Dedifferentiated amniotic fluid mesenchymal stem cell (primary cell): ENCODE measurements around the gene CDH4.

Experiments used
- DNase-seq: peaks from one replicate; pipeline ENCODE4 v3.0.0-alpha.2; 2016; ENCODE audit errors: extremely low spot score

Gene CDH4

GRCh38 chr20:61785567-61785816 is 533.4 kb downstream of the CDH4 start:
- no peak for DNase-seq

DNA sequence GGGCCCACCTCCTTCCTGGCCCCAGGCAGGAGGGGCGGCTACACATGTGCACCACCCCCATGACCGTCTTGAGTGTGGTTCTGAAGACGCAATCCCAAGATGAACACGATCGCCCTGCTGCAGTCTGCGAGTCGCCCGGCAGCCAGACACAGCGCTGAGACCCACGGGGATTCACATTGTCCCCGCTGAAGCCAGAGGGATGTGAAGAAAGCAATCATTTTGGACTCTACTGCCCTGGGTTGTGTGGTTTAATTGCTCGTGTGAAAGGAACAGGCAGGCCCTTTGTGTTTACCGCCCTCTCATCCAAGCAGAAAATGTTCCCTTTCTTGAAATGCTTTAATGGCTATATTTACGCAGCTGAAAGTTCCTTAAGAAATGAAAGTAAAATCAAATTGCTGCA is 534.2 kb downstream of the CDH4 start:
- DNase-seq = no peak

DNA sequence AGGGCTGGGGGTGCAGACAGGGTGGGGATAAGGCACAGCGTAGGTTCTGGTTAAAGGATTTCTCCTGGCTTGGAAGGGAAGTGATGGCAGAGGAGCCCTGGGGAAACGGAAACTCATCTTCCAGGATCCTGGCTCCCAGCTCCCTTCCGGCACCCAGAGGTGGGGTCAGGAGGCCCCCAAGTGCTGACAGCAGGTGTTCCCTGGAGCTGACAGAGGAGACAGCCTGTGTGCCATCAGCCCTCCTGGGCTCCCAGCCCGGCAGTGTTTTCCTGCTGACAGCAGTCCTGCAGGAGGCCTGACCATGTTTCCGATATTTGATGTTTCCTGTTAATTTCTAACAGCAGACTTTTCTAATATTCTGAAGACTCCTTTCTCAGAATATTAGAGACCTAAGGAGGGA is 536.3 kb downstream of the CDH4 start:
- DNase-seq = no peak

GRCh38 chr20:61789329-61789728 is 537.3 kb downstream of the CDH4 start:
- DNase-seq = no peak

- no peak for DNase-seq
Measured at GRCh38 chr20:61790116-61790827, 538.2 kb downstream of the CDH4 start.

DNA sequence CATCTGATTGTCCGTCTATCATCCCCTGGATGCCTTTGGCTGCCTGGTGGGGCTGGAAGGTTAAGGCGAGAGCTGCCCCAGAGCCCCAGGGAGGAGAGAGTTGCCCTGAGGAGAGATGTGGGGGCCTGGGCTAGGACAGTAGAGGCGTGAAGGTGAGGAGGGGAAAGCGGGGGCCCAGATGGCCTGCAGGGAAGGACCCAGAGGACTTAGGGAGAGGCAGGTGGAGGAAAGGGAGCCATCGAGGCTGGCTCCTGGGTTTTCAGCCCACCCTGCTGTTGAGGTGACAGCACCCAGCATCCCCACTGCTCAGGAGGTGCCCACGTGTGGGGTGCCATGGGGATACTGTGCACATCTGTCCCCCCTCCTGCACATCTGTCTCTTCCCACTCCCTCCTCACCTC is 539.9 kb downstream of the CDH4 start:
- no peak for DNase-seq

- DNase-seq = no peak
Measured at GRCh38 chr20:61795669-61796630, 543.9 kb downstream of the CDH4 start.

GRCh38 chr20:61796738-61797137 is 544.7 kb downstream of the CDH4 start:
- no peak for DNase-seq

GRCh38 chr20:61797200-61797599 is 545.1 kb downstream of the CDH4 start:
- no peak for DNase-seq

GRCh38 chr20:61797971-61798411 is 545.9 kb downstream of the CDH4 start:
- DNase-seq = no peak

DNA sequence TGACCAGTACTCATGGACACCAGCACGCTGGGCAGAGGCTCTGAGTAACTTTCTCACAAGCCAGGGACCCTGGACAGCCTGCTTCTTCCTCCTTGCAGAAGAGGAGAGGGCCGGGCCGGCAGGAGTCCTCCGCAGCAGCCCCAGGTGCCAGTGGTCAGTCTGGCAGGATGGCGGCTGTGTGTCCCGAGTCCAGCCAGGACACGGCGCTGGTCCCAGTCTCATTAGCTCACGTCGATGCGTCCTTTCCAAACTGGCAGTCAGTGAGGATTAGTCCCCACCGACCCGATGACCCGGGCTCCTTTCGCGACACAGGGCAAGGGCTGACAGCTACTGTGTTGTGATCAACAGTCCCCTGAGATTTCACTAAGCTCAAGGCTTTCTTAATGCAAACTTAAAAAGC is 546.6 kb downstream of the CDH4 start:
- DNase-seq = no peak

GRCh38 chr20:61799394-61799923 is 547.4 kb downstream of the CDH4 start:
- no peak for DNase-seq

- no peak for DNase-seq
Measured at GRCh38 chr20:61799928-61800327, 547.9 kb downstream of the CDH4 start.

GRCh38 chr20:61800359-61801064 is 548.5 kb downstream of the CDH4 start:
- DNase-seq = no peak

DNA sequence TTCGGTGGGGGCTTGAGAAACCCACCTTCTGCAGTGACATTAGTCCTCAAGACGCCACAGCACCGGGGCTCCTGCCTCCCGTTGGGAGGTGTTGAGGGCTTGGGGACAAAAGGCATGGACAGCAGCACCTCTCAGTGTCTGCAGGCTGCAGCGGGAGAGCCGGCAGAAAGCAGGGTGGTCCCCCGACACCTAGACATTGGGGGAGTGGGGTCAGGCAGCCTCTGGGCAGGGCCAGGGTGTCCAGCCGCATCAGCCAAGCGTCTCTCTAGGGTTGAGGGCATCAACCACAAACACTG is 549.0 kb downstream of the CDH4 start:
- DNase-seq = no peak

DNA sequence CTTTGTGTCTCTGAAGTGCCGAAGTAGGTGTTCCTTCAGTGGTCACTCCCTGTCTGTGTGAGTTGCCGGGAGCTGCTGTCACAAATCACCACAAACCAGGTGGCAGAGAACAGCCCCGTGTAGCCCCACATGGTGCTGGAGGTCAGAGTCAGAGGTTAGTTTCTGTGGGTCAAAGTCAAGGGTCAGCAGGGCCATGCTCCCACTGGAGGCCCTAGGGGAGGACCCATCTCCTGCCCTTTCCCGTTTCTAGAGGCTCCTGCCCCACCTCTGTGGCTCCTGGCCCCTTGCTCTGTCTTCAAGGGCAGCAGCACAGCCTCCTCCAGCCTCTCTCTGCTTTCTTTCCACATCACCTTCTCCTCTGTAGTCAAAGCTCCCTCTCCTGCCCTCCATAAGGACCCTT is 549.4 kb downstream of the CDH4 start:
- no peak for DNase-seq

GRCh38 chr20:61801857-61802442 is 549.9 kb downstream of the CDH4 start:
- no peak for DNase-seq

DNA sequence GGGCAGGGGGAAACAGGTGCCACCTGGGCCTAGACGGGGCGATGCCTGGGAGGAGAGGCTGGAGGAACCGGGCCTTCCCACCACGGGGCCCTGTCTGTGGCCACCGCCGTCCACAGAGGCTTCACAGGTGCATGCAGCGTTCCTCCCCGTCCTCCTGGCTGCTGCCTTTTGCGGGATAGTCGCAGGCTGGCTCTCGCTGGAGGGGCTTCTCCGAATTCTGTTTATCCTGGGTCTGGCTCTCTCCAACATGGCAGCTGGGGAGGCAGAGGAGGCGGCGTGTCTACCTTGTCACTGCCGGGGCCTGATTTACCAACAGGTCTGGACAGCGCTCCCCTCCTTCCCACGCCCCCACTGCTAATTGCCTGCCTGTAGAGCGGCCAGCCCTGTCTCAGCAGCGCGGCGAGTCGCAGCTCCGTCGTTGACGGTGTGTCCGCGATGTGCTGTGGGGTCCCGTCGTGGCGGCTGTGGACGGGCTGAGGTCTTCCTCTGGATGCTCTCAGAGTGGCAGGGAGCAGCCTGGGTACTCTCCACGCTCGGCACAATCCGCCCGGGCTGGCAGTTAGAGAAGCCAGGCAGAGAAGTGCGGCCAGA is 550.8 kb downstream of the CDH4 start:
- no peak for DNase-seq

- DNase-seq = no peak
Measured at GRCh38 chr20:61803416-61803914, 551.4 kb downstream of the CDH4 start.

DNA sequence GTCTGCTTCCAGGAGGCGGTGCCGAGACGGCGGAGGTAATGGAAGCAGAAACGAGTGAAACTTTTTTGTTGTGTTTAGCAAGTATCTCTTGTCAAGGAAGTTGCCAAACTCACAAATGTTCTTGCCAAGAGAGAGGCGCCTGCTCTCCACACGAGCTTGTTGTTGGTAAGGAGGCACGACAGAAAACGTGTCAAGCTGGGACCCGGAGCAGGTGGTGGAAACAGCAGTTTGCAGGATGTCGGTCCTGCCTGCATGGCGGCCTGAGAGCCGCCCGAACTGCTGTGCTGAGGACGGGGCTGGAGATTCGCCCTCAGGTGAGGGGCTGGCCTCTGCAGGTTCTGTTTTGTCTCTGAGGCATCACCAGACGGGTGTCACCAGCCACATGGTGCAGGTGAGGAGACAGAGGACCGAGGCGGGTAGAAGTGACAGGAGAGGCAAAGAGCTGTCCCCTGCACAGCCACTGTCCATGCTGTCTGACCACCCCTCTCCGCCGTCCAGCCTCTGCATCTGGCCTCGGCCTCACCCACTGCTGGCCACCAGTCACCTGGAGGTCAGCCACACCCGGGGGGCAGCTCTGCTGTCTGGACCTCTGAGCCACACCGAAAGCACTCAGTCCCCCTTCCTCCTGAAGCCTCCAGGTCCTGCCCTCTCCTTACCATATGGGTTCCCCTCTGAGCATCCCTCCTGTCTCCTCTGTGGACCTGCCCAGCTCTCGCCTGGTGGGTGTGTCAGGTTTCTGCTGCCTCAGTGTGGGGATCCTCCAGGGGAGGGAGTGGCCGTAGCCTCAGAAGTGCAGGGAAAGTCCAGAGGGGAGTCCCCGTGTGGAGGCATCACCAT is 552.1 kb downstream of the CDH4 start:
- no peak for DNase-seq
